ENCODE results near the gene NFE2L1.
"Not testable (repeated sequence)": the region's sequence is repeated elsewhere in the genome, so short reads cannot be mapped to it uniquely, and the experiment has no call there.

Gene NFE2L1

DNA sequence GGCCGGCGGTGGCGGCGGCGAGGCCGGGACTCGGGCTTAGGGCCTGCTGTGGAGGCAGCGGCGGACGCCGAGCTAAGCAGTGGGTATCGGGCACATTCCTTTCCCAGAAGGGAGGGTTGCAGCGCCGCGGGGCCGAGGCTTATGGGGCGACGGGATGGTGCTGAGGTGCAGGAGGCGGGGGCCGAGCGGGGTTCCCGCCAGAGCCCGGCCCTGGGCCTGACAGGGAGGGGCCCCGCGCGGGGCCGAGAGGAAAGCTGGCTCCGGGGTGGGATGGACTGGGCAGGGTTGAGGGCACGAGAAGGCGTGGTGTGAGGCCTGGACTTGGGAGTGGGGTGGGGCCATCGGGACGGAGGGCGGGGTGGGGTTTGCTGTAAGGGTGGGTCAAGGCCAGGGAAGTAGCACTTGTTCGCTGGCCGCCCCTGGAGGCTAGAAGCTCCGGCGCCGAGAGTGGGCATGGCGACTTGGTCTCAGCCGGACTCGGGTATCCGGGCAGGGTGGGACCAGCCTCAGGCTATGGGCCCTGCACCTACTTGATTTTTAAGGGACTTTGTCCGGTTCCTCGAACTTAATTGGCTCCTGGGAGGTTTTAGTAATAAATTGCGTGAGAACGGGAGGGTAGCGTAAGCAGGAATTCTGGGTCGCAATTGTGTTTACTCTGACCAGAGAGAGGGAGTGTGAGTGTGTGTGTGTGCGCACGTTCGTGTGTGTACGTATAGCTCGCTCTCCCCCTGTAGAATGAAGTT lies 396 bp downstream of the NFE2L1 start:
- peak; percentile 74 for DNase-seq (ENCODE audit: low spot score)

DNA sequence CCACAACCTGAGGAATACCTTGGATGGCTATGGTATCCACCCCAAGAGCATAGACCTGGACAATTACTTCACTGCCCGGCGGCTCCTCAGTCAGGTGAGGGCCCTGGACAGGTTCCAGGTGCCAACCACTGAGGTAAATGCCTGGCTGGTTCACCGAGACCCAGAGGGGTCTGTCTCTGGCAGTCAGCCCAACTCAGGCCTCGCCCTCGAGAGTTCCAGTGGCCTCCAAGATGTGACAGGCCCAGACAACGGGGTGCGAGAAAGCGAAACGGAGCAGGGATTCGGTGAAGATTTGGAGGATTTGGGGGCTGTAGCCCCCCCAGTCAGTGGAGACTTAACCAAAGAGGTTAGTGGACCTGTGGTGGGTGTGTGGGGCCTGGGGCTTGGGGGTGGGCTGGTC lies 3.1 kb downstream of the NFE2L1 start:
- no peak for DNase-seq (ENCODE audit: low spot score)

- peak; percentile 44 for DNase-seq (ENCODE audit: low spot score)
These were observed 3.7 kb downstream of the NFE2L1 start for GRCh38 chr17:48051706-48052486.

DNA sequence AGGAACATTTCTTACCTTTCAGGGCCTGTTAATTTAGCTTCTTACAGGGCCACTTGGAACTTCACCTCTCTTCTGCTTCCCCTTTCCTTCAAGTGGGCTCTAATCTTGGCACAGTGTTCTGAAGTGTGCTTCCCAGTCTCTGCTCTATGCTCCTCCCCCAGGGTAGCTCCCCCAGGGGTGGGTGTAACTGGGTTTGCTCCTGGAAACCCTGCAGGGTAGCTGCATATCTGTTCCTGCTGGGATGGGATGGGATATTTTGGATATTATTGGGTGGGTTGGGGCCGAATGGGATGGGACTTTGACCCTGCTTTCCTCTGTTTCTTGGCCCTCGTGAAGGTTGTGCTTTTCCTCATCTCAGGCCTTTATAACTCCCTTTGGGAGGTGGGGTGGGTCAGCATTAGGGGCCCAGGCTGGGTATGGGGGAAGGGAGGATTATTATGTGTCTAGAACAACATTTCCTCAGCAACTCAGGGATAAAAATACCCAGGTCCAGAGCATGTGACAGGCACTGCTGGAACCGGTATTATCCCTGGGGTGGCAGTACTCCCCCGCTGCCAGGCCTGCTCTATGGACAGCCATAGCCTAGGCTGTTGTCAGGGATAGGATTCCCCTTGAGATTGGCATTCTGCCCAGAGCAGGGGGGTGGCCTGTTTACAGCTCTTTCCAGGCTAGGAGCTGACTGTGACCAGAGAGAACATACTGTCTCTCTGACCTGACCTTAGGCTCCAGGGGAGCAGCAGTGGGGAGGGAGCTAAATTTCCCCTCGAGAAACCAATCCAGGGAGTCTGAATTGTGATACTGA lies 5.0 kb downstream of the NFE2L1 start:
- DNase-seq (ENCODE audit: low spot score) = peak; percentile 53

- DNase-seq (ENCODE audit: low spot score) = no peak
These were observed 5.6 kb downstream of the NFE2L1 start for GRCh38 chr17:48053758-48054237.

GRCh38 chr17:48054238-48055185 lies 6.4 kb downstream of the NFE2L1 start:
- DNase-seq (ENCODE audit: low spot score) = peak; percentile 89

GRCh38 chr17:48055531-48056245 lies 7.5 kb downstream of the NFE2L1 start:
- DNase-seq (ENCODE audit: low spot score) = no peak

DNA sequence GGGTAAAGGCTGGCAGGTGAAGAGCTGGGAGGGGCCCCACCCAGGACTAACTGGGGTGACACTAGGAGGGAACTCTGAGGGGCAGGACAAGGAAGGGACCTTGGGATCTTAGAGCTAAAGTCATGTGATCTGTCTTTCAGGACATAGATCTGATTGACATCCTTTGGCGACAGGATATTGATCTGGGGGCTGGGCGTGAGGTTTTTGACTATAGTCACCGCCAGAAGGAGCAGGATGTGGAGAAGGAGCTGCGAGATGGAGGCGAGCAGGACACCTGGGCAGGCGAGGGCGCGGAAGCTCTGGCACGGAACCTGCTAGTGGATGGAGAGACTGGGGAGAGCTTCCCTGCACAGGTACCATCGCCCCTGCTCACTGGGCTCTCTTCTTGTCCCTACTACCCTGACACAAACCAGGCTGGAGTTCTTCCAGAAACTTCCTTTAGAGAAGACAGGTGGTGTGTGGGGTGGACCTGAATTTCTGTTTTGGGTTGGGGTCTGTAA lies 8.1 kb downstream of the NFE2L1 start:
- DNase-seq (ENCODE audit: low spot score) = no peak

- DNase-seq (ENCODE audit: low spot score) = no peak
These were observed 8.7 kb downstream of the NFE2L1 start for GRCh38 chr17:48056879-48057278.

- DNase-seq (ENCODE audit: low spot score) = no peak
These were observed 9.5 kb downstream of the NFE2L1 start for GRCh38 chr17:48057626-48058025.

DNA sequence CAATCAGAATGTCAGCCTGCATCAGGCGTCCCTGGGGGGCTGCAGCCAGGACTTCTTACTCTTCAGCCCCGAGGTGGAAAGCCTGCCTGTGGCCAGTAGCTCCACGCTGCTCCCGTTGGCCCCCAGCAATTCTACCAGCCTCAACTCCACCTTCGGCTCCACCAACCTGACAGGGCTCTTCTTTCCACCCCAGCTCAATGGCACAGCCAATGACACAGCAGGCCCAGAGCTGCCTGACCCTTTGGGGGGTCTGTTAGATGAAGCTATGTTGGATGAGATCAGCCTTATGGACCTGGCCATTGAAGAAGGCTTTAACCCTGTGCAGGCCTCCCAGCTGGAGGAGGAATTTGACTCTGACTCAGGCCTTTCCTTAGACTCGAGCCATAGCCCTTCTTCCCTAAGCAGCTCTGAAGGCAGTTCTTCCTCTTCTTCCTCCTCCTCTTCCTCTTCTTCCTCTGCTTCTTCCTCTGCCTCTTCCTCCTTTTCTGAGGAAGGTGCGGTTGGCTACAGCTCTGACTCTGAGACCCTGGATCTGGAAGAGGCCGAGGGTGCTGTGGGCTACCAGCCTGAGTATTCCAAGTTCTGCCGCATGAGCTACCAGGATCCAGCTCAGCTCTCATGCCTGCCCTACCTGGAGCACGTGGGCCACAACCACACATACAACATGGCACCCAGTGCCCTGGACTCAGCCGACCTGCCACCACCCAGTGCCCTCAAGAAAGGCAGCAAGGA lies 10.4 kb downstream of the NFE2L1 start:
- no peak for DNase-seq (ENCODE audit: low spot score)

GRCh38 chr17:48059125-48059668 lies 11.0 kb downstream of the NFE2L1 start:
- no peak for DNase-seq (ENCODE audit: low spot score)

DNA sequence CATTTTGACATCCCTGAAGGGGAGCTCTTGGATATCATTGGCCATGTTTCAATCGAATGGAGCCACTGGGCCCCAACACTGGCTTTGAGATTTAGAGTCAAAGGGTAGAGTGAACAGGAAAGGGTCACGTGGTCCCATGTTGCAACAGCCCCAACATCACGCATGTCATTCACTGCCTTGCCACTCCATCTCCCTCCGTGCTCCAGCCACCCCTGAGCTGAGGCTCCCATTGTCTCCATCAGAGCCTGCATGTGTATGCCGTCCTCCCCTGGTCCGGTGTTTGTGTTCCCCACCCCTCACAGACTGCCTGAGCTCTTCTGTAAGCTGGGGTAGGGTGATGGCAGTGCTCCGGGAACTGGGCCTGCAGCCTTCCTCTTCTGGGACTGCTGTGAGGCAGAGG lies 12.1 kb downstream of the NFE2L1 start:
- DNase-seq (ENCODE audit: low spot score) = no peak

DNA sequence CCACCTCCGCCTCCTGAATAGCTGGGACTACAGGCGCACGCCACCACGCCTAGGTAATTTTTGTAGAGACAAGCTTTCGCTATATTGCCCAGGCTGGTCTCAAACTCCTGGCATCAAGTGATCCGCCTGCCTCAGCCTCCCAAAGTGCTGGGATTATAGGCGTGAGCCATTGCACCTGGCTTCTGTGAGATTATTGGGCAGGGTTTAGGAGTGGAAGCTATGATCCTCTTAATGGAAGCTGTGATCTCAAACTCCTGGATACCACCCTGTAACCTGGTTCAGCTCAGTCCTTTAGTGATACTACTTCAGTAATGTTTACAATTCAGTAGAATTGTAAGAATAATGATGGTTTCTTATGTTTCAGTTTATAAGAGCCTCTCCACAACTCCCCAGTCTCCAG lies 14.1 kb downstream of the NFE2L1 start:
- DNase-seq (ENCODE audit: low spot score) = no peak

DNA sequence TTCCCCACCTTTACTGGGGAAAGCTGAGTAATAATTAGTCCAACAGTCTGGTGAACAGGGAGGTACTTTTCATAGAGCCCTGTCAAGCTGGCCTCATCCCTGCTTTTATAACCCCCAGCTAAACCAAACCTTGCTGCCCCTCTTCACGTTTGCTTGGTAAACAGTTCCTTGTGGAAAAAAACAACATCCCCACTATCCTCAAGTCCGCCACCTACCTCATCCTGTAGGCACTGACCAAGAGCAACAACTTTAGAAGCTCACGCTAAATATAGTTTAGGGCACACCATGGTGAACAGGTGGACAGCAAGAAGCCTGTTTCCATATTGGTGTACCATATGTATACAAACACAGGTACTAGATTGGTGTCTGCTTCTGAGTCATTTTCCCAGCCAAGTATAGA lies 16.5 kb downstream of the NFE2L1 start:
- DNase-seq (ENCODE audit: low spot score) = no peak

DNA sequence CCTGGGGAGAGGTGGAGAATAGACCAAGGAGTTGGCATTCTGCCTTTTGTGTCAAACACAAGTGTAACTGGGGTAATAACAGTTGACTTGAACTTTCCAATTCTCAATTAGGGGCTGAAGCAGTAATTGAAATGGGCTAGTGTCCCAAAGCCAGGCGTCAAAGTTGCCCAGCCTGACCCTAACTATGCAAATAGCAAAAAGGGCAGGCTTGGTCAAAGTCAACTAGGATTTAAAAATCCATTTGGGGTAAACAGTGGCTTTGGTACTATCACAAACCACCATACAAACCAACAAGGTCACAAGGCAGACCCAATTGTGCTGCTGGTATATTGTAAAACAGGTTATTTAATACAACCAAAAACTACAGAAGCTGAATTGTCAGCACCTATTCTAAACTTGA lies 18.0 kb downstream of the NFE2L1 start:
- DNase-seq (ENCODE audit: low spot score) = no peak

DNA sequence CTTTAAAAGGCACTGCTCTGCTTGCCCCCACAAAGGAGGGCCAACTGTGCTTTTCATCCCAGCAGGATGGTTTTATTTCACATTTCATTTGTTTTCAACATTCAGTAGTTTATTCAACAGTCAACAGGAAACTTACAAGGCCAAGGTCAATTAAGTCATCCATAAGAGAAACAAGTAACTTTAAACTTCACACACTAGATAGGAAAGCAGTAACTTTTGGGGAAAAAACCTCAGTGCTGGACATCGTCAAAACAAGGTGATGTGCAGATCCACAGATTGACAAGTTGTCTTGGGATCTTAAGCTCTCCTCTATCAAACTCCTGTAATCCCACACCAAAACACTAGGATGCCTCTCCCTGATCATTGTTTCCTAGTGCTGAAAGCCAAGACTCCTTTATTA lies 18.5 kb downstream of the NFE2L1 start:
- no peak for DNase-seq (ENCODE audit: low spot score)

GRCh38 chr17:48067245-48067644 lies 19.1 kb downstream of the NFE2L1 start:
- no peak for DNase-seq (ENCODE audit: low spot score)

DNA sequence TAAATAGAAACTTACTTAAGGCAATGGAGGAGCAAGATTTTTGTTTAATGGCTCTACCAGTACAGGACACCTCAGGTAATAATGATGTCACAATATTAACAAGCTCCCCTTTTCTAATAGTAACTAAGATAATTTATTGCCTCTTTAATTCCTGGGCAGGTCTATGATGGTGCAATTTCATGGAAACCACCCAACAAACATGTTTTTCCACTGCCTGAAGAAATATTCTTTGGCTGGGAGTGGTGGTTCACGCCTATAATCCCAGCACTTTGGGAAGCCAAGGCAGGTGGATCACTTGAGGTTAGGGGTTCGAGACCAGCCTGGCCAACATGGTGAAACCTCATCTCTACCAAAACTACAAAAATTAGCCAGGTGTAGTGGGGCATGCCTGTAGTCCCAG lies 19.6 kb downstream of the NFE2L1 start:
- not testable (repeated sequence) for DNase-seq (ENCODE audit: low spot score)
